HUES48 (cell line): ENCODE data around the gene EWSR1.

Source experiments
- H3K27ac ChIP-seq: one replicate; pipeline ENCODE4 v1.7.0; 2013; ENCODE audit warnings: low read depth, low read length, inconsistent platforms
- H3K27me3 ChIP-seq: 2 replicates; pipeline ENCODE4 v1.6.1; 2013; ENCODE audit warnings: mild to moderate bottlenecking, low read length; ENCODE audit not compliant: control insufficient read depth, insufficient read depth
- H3K36me3 ChIP-seq: 2 replicates; pipeline ENCODE4 v1.6.1; 2013; ENCODE audit warnings: low read length; ENCODE audit not compliant: control insufficient read depth, insufficient read depth
- H3K4me1 ChIP-seq: 2 replicates; pipeline ENCODE4 v1.6.1; 2013; ENCODE audit warnings: mild to moderate bottlenecking, low read length; ENCODE audit not compliant: control insufficient read depth, insufficient read depth
- H3K4me3 ChIP-seq: 2 replicates; pipeline ENCODE4 v1.5.1; 2013; ENCODE audit warnings: mild to moderate bottlenecking, low read depth, low read length
- H3K9ac ChIP-seq: 2 replicates; pipeline ENCODE4 v1.6.1; 2013; ENCODE audit warnings: mild to moderate bottlenecking, low read depth, low read length, moderate library complexity
- H3K9me3 ChIP-seq: 2 replicates; pipeline ENCODE4 v1.6.1; 2013; ENCODE audit warnings: low read length; ENCODE audit not compliant: control insufficient read depth, insufficient read depth

Gene EWSR1

GRCh38 chr22:29275167-29275566, 7.1 kb downstream of the EWSR1 start:
- Histone ChIP-seq H3K9ac (no peak overlapping the region), H3K9me3 (no peaks in the 10 kb centered on the region), H3K4me3 (no peak overlapping the region), H3K27me3 (no peaks in the 10 kb centered on the region), H3K4me1 (peaks cover 17% of the 10 kb centered on the region), H3K27ac (no peak overlapping the region), H3K36me3 (peaks cover 98% of the 10 kb centered on the region)

GRCh38 chr22:29275819-29276565, 7.9 kb downstream of the EWSR1 start:
- no peaks in the 10 kb centered on the region for H3K9me3 ChIP-seq
- no peaks in the 10 kb centered on the region for H3K27me3 ChIP-seq
- no peak overlapping the region for H3K27ac ChIP-seq
- no peak overlapping the region for H3K4me3 ChIP-seq
- H3K4me1 ChIP-seq = peaks cover 9% of the 10 kb centered on the region
- H3K36me3 ChIP-seq = peaks cover 96% of the 10 kb centered on the region
- no peak overlapping the region; the same call in 1 of the 2 replicates for H3K9ac ChIP-seq

GRCh38 chr22:29277927-29278326, 9.9 kb downstream of the EWSR1 start:
- no peak overlapping the region for H3K4me3 ChIP-seq
- H3K27me3 ChIP-seq = no peaks in the 10 kb centered on the region
- peaks cover 6% of the 10 kb centered on the region; the same call in 1 of the 2 replicates for H3K4me1 ChIP-seq
- H3K9me3 ChIP-seq = no peaks in the 10 kb centered on the region
- H3K27ac ChIP-seq = no peak overlapping the region
- no peak overlapping the region for H3K9ac ChIP-seq
- H3K36me3 ChIP-seq = peaks cover 93% of the 10 kb centered on the region

GRCh38 chr22:29284196-29284595, 16.1 kb downstream of the EWSR1 start:
- no peak overlapping the region for H3K9ac ChIP-seq
- H3K36me3 ChIP-seq = peaks cover 94% of the 10 kb centered on the region
- no peaks in the 10 kb centered on the region for H3K9me3 ChIP-seq
- no peak overlapping the region for H3K27ac ChIP-seq
- no peak overlapping the region for H3K4me3 ChIP-seq
- H3K27me3 ChIP-seq = no peaks in the 10 kb centered on the region
- no peaks in the 10 kb centered on the region for H3K4me1 ChIP-seq

GRCh38 chr22:29288837-29289236, 20.8 kb downstream of the EWSR1 start:
- Histone ChIP-seq H3K9me3 (no peaks in the 10 kb centered on the region), H3K9ac (no peak overlapping the region), H3K27me3 (no peaks in the 10 kb centered on the region), H3K4me1 (no peaks in the 10 kb centered on the region), H3K36me3 (peaks cover 99% of the 10 kb centered on the region), H3K27ac (no peak overlapping the region), H3K4me3 (no peak overlapping the region)

GRCh38 chr22:29290061-29290460, 22.0 kb downstream of the EWSR1 start:
- no peaks in the 10 kb centered on the region for H3K27me3 ChIP-seq
- no peaks in the 10 kb centered on the region for H3K9me3 ChIP-seq
- no peak overlapping the region for H3K9ac ChIP-seq
- H3K36me3 ChIP-seq = peaks cover 99% of the 10 kb centered on the region
- H3K27ac ChIP-seq = no peak overlapping the region
- no peaks in the 10 kb centered on the region for H3K4me1 ChIP-seq
- H3K4me3 ChIP-seq = no peak overlapping the region

- Histone ChIP-seq H3K9me3 (no peaks in the 10 kb centered on the region), H3K9ac (no peak overlapping the region), H3K27me3 (no peaks in the 10 kb centered on the region), H3K4me1 (no peaks in the 10 kb centered on the region), H3K27ac (no peak overlapping the region), H3K4me3 (no peak overlapping the region), H3K36me3 (peaks cover 99% of the 10 kb centered on the region)
Measured at GRCh38 chr22:29291215-29291614, 23.1 kb downstream of the EWSR1 start.

- Histone ChIP-seq H3K4me1 (no peaks in the 10 kb centered on the region), H3K9ac (no peak overlapping the region), H3K36me3 (peaks cover 100% of the 10 kb centered on the region), H3K4me3 (no peak overlapping the region), H3K27me3 (no peaks in the 10 kb centered on the region), H3K9me3 (no peaks in the 10 kb centered on the region), H3K27ac (no peak overlapping the region)
Measured at GRCh38 chr22:29292379-29292778, 24.3 kb downstream of the EWSR1 start.

GRCh38 chr22:29298641-29299040, 30.6 kb downstream of the EWSR1 start:
- no peaks in the 10 kb centered on the region for H3K27me3 ChIP-seq
- no peak overlapping the region for H3K9ac ChIP-seq
- H3K36me3 ChIP-seq = peaks cover 73% of the 10 kb centered on the region
- H3K27ac ChIP-seq = no peak overlapping the region
- no peaks in the 10 kb centered on the region for H3K9me3 ChIP-seq
- no peak overlapping the region for H3K4me3 ChIP-seq
- H3K4me1 ChIP-seq = no peaks in the 10 kb centered on the region

- H3K9ac ChIP-seq = no peak overlapping the region
- H3K4me1 ChIP-seq = no peaks in the 10 kb centered on the region
- peaks cover 67% of the 10 kb centered on the region for H3K36me3 ChIP-seq
- no peak overlapping the region for H3K4me3 ChIP-seq
- H3K27me3 ChIP-seq = no peaks in the 10 kb centered on the region
- H3K27ac ChIP-seq = no peak overlapping the region
- H3K9me3 ChIP-seq = no peaks in the 10 kb centered on the region
Measured at GRCh38 chr22:29299136-29299900, 31.2 kb downstream of the EWSR1 start.

- H3K27ac ChIP-seq = no peak overlapping the region
Measured at GRCh38 chr22:29300467-29300806, 32.4 kb downstream of the EWSR1 start.

More at GRCh38 chr22:29300467-29300806, 32.4 kb downstream of the EWSR1 start:
- no peaks in the 10 kb centered on the region; the same call in 1 of the 2 replicates for H3K4me1 ChIP-seq
- no peak overlapping the region for H3K4me3 ChIP-seq
- H3K27me3 ChIP-seq = no peaks in the 10 kb centered on the region
- H3K36me3 ChIP-seq = peaks cover 56% of the 10 kb centered on the region
- H3K9ac ChIP-seq = no peak overlapping the region
- no peaks in the 10 kb centered on the region for H3K9me3 ChIP-seq
